GM12878 (cell line): ENCODE data around the gene ZSWIM5. TPM values are rescaled to one million over a fixed set of nuclear protein-coding genes. Genes with fewer than 3 reads are reported as not detected.

Experiments used
- ATAC-seq: fragments of 200-7000 bp; cut with Tn5 transposase; 3 replicates; pipeline ENCODE4 v1.9.1; 2020; ENCODE audit warnings: mild to moderate bottlenecking, moderate library complexity
- BruUV-seq: library from RNA; stranded (reverse); fragments of 400-500 nt; replicated peaks from 2 replicates; lab custom pipeline; 2021; lab: Mats Ljungman, UMichigan
- CTCF ChIA-PET: fragments of 300-600 bp; sonication (Branson Sonifier 250); formaldehyde crosslinking; extraction: SDS; loops from one replicate; lab custom pipeline; 2021; ENCODE audit warnings: inconsistent platforms; lab: Yijun Ruan, JAX
- POLR2A ChIA-PET: fragments of 350-600 bp; formaldehyde crosslinking; extraction: SDS; loops from one replicate; lab custom pipeline; 2021; ENCODE audit warnings: inconsistent platforms; lab: Charles Lee
- RAD21 ChIA-PET: fragments of 300-600 bp; sonication (Branson Sonifier 250); formaldehyde crosslinking; loops from one replicate; lab custom pipeline; 2023; ENCODE audit warnings: antibody characterized with exemption; ENCODE audit not compliant: unreplicated experiment; lab: Charles Lee
- SMC1A ChIA-PET: fragments of 300-600 bp; sonication (Branson Sonifier 250); formaldehyde crosslinking; loops from one replicate; lab custom pipeline; 2023; ENCODE audit not compliant: unreplicated experiment, uncharacterized antibody; lab: Charles Lee
- DNase-seq: peaks from one replicate; pipeline ENCODE4 v3.0.0-alpha.2; 2011; ENCODE audit warnings: low read depth, low spot score
- FAIRE-seq: peaks from 3 replicates; lab custom pipeline; 2011; peaks lifted over from hg19 to GRCh38; lab: Jason Lieb, UNC
- H2AFZ ChIP-seq: 2 replicates; pipeline ENCODE4 v1.6.0; 2011; ENCODE audit warnings: low read depth, low read length, control low read depth; ENCODE audit not compliant: control insufficient read depth
- H3K27ac ChIP-seq: 2 replicates; pipeline ENCODE4 v1.5.1; 2011; ENCODE audit warnings: control low read depth; ENCODE audit not compliant: control insufficient read depth, insufficient read depth
- H3K27me3 ChIP-seq, 2 experiments: replicated peaks in 1 of 2; 2 replicates each; pipeline versions ENCODE4 v1.6.0 to v1.6.1; 2011; ENCODE audit warnings: low read length in 1 of 2; ENCODE audit not compliant: control insufficient read depth in 2 of 2, insufficient read depth in 2 of 2
- H3K36me3 ChIP-seq, 2 experiments: 2 replicates each; pipeline ENCODE4 v1.5.1; 2011; ENCODE audit warnings: low read length in 1 of 2; ENCODE audit not compliant: control insufficient read depth in 2 of 2, insufficient read depth in 2 of 2
- H3K4me1 ChIP-seq: 2 replicates; pipeline ENCODE4 v1.6.1; 2011; ENCODE audit warnings: mild to moderate bottlenecking, low read length, moderate library complexity, mixed read lengths; ENCODE audit not compliant: control insufficient read depth, insufficient read depth
- H3K4me2 ChIP-seq: 2 replicates; pipeline ENCODE4 v1.6.0; 2011; ENCODE audit warnings: control low read depth; ENCODE audit not compliant: control insufficient read depth, insufficient read depth
- H3K4me3 ChIP-seq: fragments of 200-600 bp; sonication (generic); 2 replicates; pipeline ENCODE4 v1.5.1; 2016
- H3K79me2 ChIP-seq: 2 replicates; pipeline ENCODE4 v1.6.0; 2011; ENCODE audit warnings: low read length; ENCODE audit not compliant: control insufficient read depth, insufficient read depth
- H3K9ac ChIP-seq: 2 replicates; pipeline ENCODE4 v1.8.0; 2011; ENCODE audit warnings: low read length, control low read depth, mixed read lengths; ENCODE audit not compliant: control insufficient read depth, insufficient read depth
- H3K9me3 ChIP-seq: replicated peaks from 3 replicates; pipeline ENCODE4 v1.5.1; 2011; ENCODE audit warnings: mild to moderate bottlenecking, low read length; ENCODE audit not compliant: control insufficient read depth, insufficient read depth
- H4K20me1 ChIP-seq: 2 replicates; pipeline ENCODE4 v1.6.0; 2011; ENCODE audit not compliant: control insufficient read depth, insufficient read depth
- BMI1 ChIP-seq: fragments of 450-650 bp; IDR thresholded peaks from 2 replicates; pipeline ENCODE4 v1.6.1; 2016; ENCODE audit warnings: mild to moderate bottlenecking, moderate library complexity, borderline replicate concordance
- ZBTB33 ChIP-seq: fragments of 450-650 bp; IDR thresholded peaks from 2 replicates; pipeline ENCODE4 v1.6.1; 2017; ENCODE audit warnings: mild to moderate bottlenecking
- WGBS: methylation state at CpG from one replicate; pipeline ENCODE4 v1.1.6; 2016; ENCODE audit warnings: low lambda C conversion rate; ENCODE audit not compliant: insufficient replicate concordance, insufficient coverage; ENCODE audit errors: missing lambda C conversion rate; 5-methylcytosine and 5-hydroxymethylcytosine counted together
- in situ Hi-C: fragments of 300-500 bp; cut with MboI; formaldehyde crosslinking; loops from 9 replicates; pipeline ENCODE4 v1.14.3; 2018; ENCODE audit warnings: mixed read lengths
- intact Hi-C: fragments of 100-400 bp; cut with micrococcal nuclease; formaldehyde crosslinking; loops from one replicate; pipeline ENCODE4 v1.14.2; 2022; ENCODE audit not compliant: unreplicated experiment
- polyA plus RNA-seq, 11 experiments: library from polyadenylated mRNA; depleted of rRNA in 4 of 11; unstranded in 6 of 11; stranded (reverse) in 5 of 11; fragments of >200 nt; fragmentation: Nextera tagmentation in 4 of 11; fragmentation: Illumina TruSeq in 1 of 11; extraction: Ambion mirVana in 4 of 11; extraction: Trizol in 1 of 11; gene quantifications; 1 replicate in 1 of 11; 2 replicates in 10 of 11; pipeline versions ENCODE4 v1.2.1 to v1.2.3, GENCODE V29; 2011 to 2016; ENCODE audit warnings: inconsistent platforms in 2 of 11, missing spikeins in 2 of 11, low read depth in 1 of 11
- total RNA-seq, 4 experiments: library from RNA; depleted of rRNA in 3 of 4; stranded (reverse); fragments of >200 nt in 3 of 4; fragmentation: Illumina TruSeq in 1 of 4; extraction: Trizol in 1 of 4; gene quantifications; 2 replicates each; pipeline versions ENCODE4 v1.2.1 to v1.2.3, GENCODE V29; 2013 to 2021

ZSWIM5 gene
- total and polyA plus RNA-seq, 10 of the 15 experiments (the other 5 are each of a cell fraction or from before 2014, with no cell fraction given): 0.07 to 0.97 (median 0.34) TPM; not detected in 1

- Histone ChIP-seq H3K9ac (no peak overlapping the region), H4K20me1 (no peaks in the 10 kb centered on the region), H2AFZ (no peak overlapping the region), H3K79me2 (peaks cover 4% of the 10 kb centered on the region), H3K4me3 (no peak overlapping the region), H3K4me2 (no peak overlapping the region), H3K27me3 (no peaks in the 10 kb centered on the region)
- FAIRE-seq (no peak), ATAC-seq (no peak)
- RAD21 ChIA-PET: interaction anchor here (0.7 to 12.5 kb wide), 6 partner anchors 17 to 477 kb away, joined by 3 to 313 read pairs (median 32); partner anchors contain the start of genes MUTYH, TESK2 and TOE1
- CTCF ChIA-PET: interaction anchor here (1.0 to 11.4 kb wide), 8 partner anchors 119 to 477 kb away, joined by 3 to 167 read pairs (median 4); partner anchors contain the start of genes MUTYH, TESK2 and TOE1
- BruUV-seq: no TSS peak
- no peak for TF ChIP-seq BMI1
- no peak for TF ChIP-seq ZBTB33
- TF ChIP-seq, all 136 proteins: peak for 0
- Histone ChIP-seq H3K9me3 (no peaks in the 10 kb centered on the region), H3K36me3 (no peaks in the 10 kb centered on the region), H3K4me1 (peaks cover under 1% of the 10 kb centered on the region), H3K27ac (no peak overlapping the region)
- no peak for DNase-seq
- SMC1A ChIA-PET: interaction anchor here (1.2 to 12.5 kb wide), 4 partner anchors 18 to 476 kb away, joined by 3 to 284 read pairs (median 46); partner anchors contain the start of gene TESK2
- in situ Hi-C loops (no loop called here), intact Hi-C loops (loop anchor here (10.0 kb wide), 2 partner anchors 218 to 568 kb away; partner anchors contain the start of gene NASP)
- 36% methylated on average over 6 of the region's 6 CpGs for WGBS
- POLR2A ChIA-PET: interaction anchor here (0.8 kb wide), 1 partner anchor 286 kb away, joined by 4 read pairs; no protein-coding TSS in a partner anchor
Measured at GRCh38 chr1:45016767-45017166, 189.6 kb downstream of the ZSWIM5 start.
